Activated CD8-positive, alpha-beta T cell treated with anti-CD3 and anti-CD28 coated beads for 36 hours (primary cell): ENCODE data around the gene SYNDIG1. TPM values are rescaled to one million over a fixed set of nuclear protein-coding genes. Genes with fewer than 3 reads are reported as not detected.

Experiments
- ATAC-seq: fragments of 200-7000 bp; cut with Tn5 transposase; one replicate; pipeline ENCODE4 v1.10.0; 2021; ENCODE audit warnings: mild to moderate bottlenecking, moderate library complexity
- CTCF ChIA-PET: fragments of 350-600 bp; sonication (Branson Sonifier 250); formaldehyde crosslinking; loops from one replicate; lab custom pipeline; 2021; ENCODE audit warnings: antibody characterized with exemption; lab: Charles Lee
- POLR2A ChIA-PET: fragments of 350-600 bp; sonication (Branson Sonifier 250); formaldehyde crosslinking; loops from one replicate; lab custom pipeline; 2021; ENCODE audit warnings: antibody characterized with exemption; lab: Charles Lee
- DNase-seq: peaks from one replicate; pipeline ENCODE4 v3.0.0-alpha.2; 2020
- H3K27ac Mint-ChIP-seq: one replicate; pipeline ENCODE4 v1.8.0; 2021; ENCODE audit warnings: mild to moderate bottlenecking, mixed read lengths
- H3K27me3 Mint-ChIP-seq: one replicate; pipeline ENCODE4 v1.8.0; 2021; ENCODE audit warnings: mixed read lengths
- H3K36me3 Mint-ChIP-seq: one replicate; pipeline ENCODE4 v1.8.0; 2021; ENCODE audit warnings: low read depth, mixed read lengths
- H3K4me1 Mint-ChIP-seq: one replicate; pipeline ENCODE4 v1.8.0; 2021; ENCODE audit warnings: low read depth, mixed read lengths
- H3K4me3 Mint-ChIP-seq: one replicate; pipeline ENCODE4 v1.8.0; 2021; ENCODE audit warnings: mild to moderate bottlenecking, moderate library complexity, mixed read lengths
- H3K9me3 Mint-ChIP-seq: one replicate; pipeline ENCODE4 v1.8.0; 2021; ENCODE audit warnings: mixed read lengths
- CTCF ChIP-seq: fragments of 200-600 bp; IDR thresholded peaks from one replicate; pipeline ENCODE4 v1.8.0; 2022; ENCODE audit warnings: antibody characterized with exemption, mild to moderate bottlenecking
- intact Hi-C: fragments of 100-400 bp; cut with micrococcal nuclease; formaldehyde crosslinking; loops from one replicate; pipeline ENCODE4 v1.10.0; 2022
- total RNA-seq, 2 experiments: library from RNA; stranded (reverse); gene quantifications; one replicate each; pipeline ENCODE4 v1.2.3, GENCODE V29; 2021

SYNDIG1 gene
- total RNA-seq, 2 experiments from 2014 or later, result not detected

- CTCF ChIA-PET, result no interaction called here
- H3K36me3 Mint-ChIP-seq, result no peaks in the 10 kb centered on the region
- no peaks in the 10 kb centered on the region for H3K4me1 Mint-ChIP-seq
- H3K9me3 Mint-ChIP-seq, result no peaks in the 10 kb centered on the region
- no peak for ATAC-seq
- POLR2A ChIA-PET, result no interaction called here
- DNase-seq, result no peak
- H3K4me3 Mint-ChIP-seq, result no peak overlapping the region
- TF ChIP-seq CTCF, result no peak
- H3K27me3 Mint-ChIP-seq, result no peaks in the 10 kb centered on the region
- intact Hi-C loops, result no loop called here
- H3K27ac Mint-ChIP-seq, result no peak overlapping the region
Measured at GRCh38 chr20:24491041-24491756, 21.8 kb downstream of the SYNDIG1 start.

- no peak overlapping the region for H3K27ac Mint-ChIP-seq
- TF ChIP-seq CTCF, result no peak
- no peaks in the 10 kb centered on the region for H3K9me3 Mint-ChIP-seq
- DNase-seq (no peak), ATAC-seq (no peak)
- no peaks in the 10 kb centered on the region for H3K27me3 Mint-ChIP-seq
- ChIA-PET CTCF (no interaction called here), POLR2A (no interaction called here)
- H3K4me3 Mint-ChIP-seq, result no peak overlapping the region
- no peaks in the 10 kb centered on the region for H3K4me1 Mint-ChIP-seq
- no peaks in the 10 kb centered on the region for H3K36me3 Mint-ChIP-seq
- intact Hi-C loops, result no loop called here
Measured at GRCh38 chr20:24492031-24492607, 22.7 kb downstream of the SYNDIG1 start.

- intact Hi-C loops, result no loop called here
- ATAC-seq (no peak), DNase-seq (no peak)
- Mint-ChIP-seq H3K4me3 (no peak overlapping the region), H3K36me3 (no peaks in the 10 kb centered on the region), H3K27ac (no peak overlapping the region), H3K27me3 (no peaks in the 10 kb centered on the region), H3K4me1 (no peaks in the 10 kb centered on the region), H3K9me3 (no peaks in the 10 kb centered on the region)
- ChIA-PET POLR2A (no interaction called here), CTCF (no interaction called here)
- TF ChIP-seq CTCF, result no peak
Measured at GRCh38 chr20:24492698-24493097, 23.3 kb downstream of the SYNDIG1 start.

GRCh38 chr20:24493181-24493580 is 23.8 kb downstream of the SYNDIG1 start:
- no peaks in the 10 kb centered on the region for H3K4me1 Mint-ChIP-seq
- H3K27ac Mint-ChIP-seq, result no peak overlapping the region
- DNase-seq, result no peak
- CTCF ChIA-PET, result no interaction called here
- H3K27me3 Mint-ChIP-seq, result no peaks in the 10 kb centered on the region
- no peaks in the 10 kb centered on the region for H3K9me3 Mint-ChIP-seq
- no peaks in the 10 kb centered on the region for H3K36me3 Mint-ChIP-seq
- H3K4me3 Mint-ChIP-seq, result no peak overlapping the region
- no peak for TF ChIP-seq CTCF
- POLR2A ChIA-PET, result no interaction called here
- intact Hi-C loops, result no loop called here
- no peak for ATAC-seq

GRCh38 chr20:24493661-24494459 is 24.4 kb downstream of the SYNDIG1 start:
- no peaks in the 10 kb centered on the region for H3K9me3 Mint-ChIP-seq
- H3K4me1 Mint-ChIP-seq, result no peaks in the 10 kb centered on the region
- intact Hi-C loops, result no loop called here
- CTCF ChIA-PET, result no interaction called here
- TF ChIP-seq CTCF, result no peak
- H3K36me3 Mint-ChIP-seq, result no peaks in the 10 kb centered on the region
- DNase-seq (no peak), ATAC-seq (no peak)
- POLR2A ChIA-PET, result no interaction called here
- no peak overlapping the region for H3K4me3 Mint-ChIP-seq
- H3K27ac Mint-ChIP-seq, result no peak overlapping the region
- no peaks in the 10 kb centered on the region for H3K27me3 Mint-ChIP-seq
